Calu3 (cell line): ENCODE results near the gene NUP93. TPM values are rescaled to one million over a fixed set of nuclear protein-coding genes. Genes with fewer than 3 reads are reported as not detected.

ENCODE experiments used
- BruUV-seq: library from RNA; stranded (reverse); fragments of 400-500 nt; replicated peaks from 2 replicates; lab custom pipeline; 2021; lab: Mats Ljungman, UMichigan
- CTCF ChIA-PET: fragments of 300-600 bp; sonication (Branson Sonifier 250); formaldehyde crosslinking; loops from one replicate; lab custom pipeline; 2022; ENCODE audit warnings: antibody characterized with exemption; lab: Charles Lee
- DNase-seq: peaks from one replicate; pipeline ENCODE4 v3.0.0; 2022
- H3K27ac Mint-ChIP-seq: one replicate; pipeline ENCODE4 v1.8.0; 2022; ENCODE audit warnings: mixed read lengths; ENCODE audit not compliant: unreplicated experiment
- H3K27me3 Mint-ChIP-seq: one replicate; pipeline ENCODE4 v1.8.0; 2022; ENCODE audit warnings: mixed read lengths; ENCODE audit not compliant: unreplicated experiment
- H3K36me3 Mint-ChIP-seq: one replicate; pipeline ENCODE4 v1.8.0; 2022; ENCODE audit warnings: mild to moderate bottlenecking, moderate library complexity, mixed read lengths; ENCODE audit not compliant: insufficient read depth, unreplicated experiment
- H3K4me1 Mint-ChIP-seq: one replicate; pipeline ENCODE4 v1.8.0; 2022; ENCODE audit warnings: mild to moderate bottlenecking, low read depth, mixed read lengths; ENCODE audit not compliant: unreplicated experiment
- H3K4me3 Mint-ChIP-seq: one replicate; pipeline ENCODE4 v1.8.0; 2022; ENCODE audit warnings: mild to moderate bottlenecking, low read depth, moderate library complexity, mixed read lengths; ENCODE audit not compliant: unreplicated experiment
- H3K9me3 Mint-ChIP-seq: one replicate; pipeline ENCODE4 v1.8.0; 2022; ENCODE audit warnings: low read depth, mixed read lengths; ENCODE audit not compliant: unreplicated experiment
- intact Hi-C: fragments of 100-400 bp; cut with micrococcal nuclease; formaldehyde crosslinking; loops from one replicate; pipeline ENCODE4 v1.10.0; 2022; ENCODE audit not compliant: unreplicated experiment
- total RNA-seq: library from RNA; stranded (reverse); gene quantifications from 2 replicates; pipeline ENCODE4 v1.2.3, GENCODE V29; 2022
- TF ChIP-seq, protein P1 (sequence below): fragments of 200-600 bp; IDR thresholded peaks from one replicate; pipeline ENCODE4 v1.8.0; 2022; ENCODE audit warnings: antibody characterized with exemption; ENCODE audit not compliant: unreplicated experiment

The NUP93 gene
- total RNA-seq, 1 experiment from 2014 or later, result 120 TPM

DNA sequence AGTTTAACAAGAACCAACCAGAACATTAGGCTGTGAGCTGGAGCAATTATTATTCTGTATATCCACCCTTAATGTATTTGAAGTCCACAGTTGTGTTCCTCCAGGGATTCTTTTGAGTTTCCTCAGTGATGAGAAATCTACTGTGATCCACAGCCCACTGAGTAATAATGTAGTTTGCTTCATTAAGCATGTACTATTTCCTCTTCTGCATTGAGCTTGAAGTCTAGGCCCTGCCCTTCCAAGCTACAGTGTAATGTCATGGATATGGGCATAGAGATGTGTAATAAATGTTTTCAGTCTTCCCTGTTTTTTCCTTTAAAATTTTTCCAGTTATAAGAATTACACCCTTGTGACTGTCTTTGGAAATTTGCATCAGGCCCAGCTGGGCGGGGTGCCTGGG, 98.7 kb downstream of the NUP93 start:
- CTCF ChIA-PET, result no interaction called here
- H3K27me3 Mint-ChIP-seq, result no peaks in the 10 kb centered on the region
- no peak overlapping the region for H3K27ac Mint-ChIP-seq
- intact Hi-C loops, result no loop called here
- peaks cover 10% of the 10 kb centered on the region for H3K36me3 Mint-ChIP-seq
- DNase-seq, result no peak
- TF ChIP-seq, protein P1, sequence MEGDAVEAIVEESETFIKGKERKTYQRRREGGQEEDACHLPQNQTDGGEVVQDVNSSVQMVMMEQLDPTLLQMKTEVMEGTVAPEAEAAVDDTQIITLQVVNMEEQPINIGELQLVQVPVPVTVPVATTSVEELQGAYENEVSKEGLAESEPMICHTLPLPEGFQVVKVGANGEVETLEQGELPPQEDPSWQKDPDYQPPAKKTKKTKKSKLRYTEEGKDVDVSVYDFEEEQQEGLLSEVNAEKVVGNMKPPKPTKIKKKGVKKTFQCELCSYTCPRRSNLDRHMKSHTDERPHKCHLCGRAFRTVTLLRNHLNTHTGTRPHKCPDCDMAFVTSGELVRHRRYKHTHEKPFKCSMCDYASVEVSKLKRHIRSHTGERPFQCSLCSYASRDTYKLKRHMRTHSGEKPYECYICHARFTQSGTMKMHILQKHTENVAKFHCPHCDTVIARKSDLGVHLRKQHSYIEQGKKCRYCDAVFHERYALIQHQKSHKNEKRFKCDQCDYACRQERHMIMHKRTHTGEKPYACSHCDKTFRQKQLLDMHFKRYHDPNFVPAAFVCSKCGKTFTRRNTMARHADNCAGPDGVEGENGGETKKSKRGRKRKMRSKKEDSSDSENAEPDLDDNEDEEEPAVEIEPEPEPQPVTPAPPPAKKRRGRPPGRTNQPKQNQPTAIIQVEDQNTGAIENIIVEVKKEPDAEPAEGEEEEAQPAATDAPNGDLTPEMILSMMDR, result no peak
- H3K9me3 Mint-ChIP-seq, result no peaks in the 10 kb centered on the region
- H3K4me3 Mint-ChIP-seq, result no peak overlapping the region
- H3K4me1 Mint-ChIP-seq, result no peaks in the 10 kb centered on the region
- no TSS peak for BruUV-seq

DNA sequence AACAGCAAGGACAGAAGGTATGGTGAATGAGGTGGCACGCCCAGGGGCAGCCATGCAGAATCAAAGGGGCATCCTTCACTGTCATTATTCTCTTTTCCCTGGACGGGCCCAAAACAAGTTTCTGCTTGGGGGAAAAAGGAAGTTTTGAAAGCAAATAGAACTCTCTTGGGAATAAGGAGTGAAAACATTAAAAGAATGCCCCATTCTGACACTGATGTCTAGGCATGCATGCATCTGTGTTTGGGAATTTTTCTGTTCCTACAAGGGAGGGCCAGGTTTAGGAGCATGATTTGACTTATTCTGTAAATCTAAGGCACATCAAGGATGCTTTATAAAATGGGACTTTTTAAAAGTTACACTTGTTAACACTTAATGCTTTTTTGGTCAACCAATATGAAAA, 100.7 kb downstream of the NUP93 start:
- TF ChIP-seq, protein P1, result no peak
- H3K4me1 Mint-ChIP-seq, result no peaks in the 10 kb centered on the region
- no peak overlapping the region for H3K4me3 Mint-ChIP-seq
- H3K9me3 Mint-ChIP-seq, result no peaks in the 10 kb centered on the region
- CTCF ChIA-PET, result no interaction called here
- H3K27me3 Mint-ChIP-seq, result no peaks in the 10 kb centered on the region
- H3K27ac Mint-ChIP-seq, result no peak overlapping the region
- no TSS peak for BruUV-seq
- no peak for DNase-seq
- intact Hi-C loops, result no loop called here
- H3K36me3 Mint-ChIP-seq, result peaks cover 10% of the 10 kb centered on the region

DNA sequence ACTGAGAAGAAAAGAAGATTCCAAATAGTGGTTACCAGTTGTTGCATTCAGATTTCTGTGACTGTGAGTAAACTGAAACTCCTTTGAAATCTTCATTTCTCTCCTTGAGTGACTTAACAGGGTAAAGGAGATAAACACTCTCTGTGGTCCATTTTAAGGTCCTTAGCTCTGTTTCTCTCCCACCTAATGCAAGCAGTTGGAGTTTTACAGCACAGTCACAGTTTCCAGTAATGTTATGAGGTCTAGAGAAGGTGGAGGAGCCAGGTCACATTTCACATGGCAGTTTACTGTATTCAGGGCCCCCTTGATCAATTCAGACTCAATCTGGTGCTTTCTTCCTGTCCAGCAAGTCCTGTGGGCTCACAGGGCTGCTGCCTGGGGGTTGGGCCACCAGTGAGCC, 102.8 kb downstream of the NUP93 start:
- no TSS peak for BruUV-seq
- H3K4me3 Mint-ChIP-seq, result no peak overlapping the region
- H3K36me3 Mint-ChIP-seq, result peaks cover 10% of the 10 kb centered on the region
- H3K27me3 Mint-ChIP-seq, result no peaks in the 10 kb centered on the region
- H3K4me1 Mint-ChIP-seq, result no peaks in the 10 kb centered on the region
- no peak for DNase-seq
- no peak overlapping the region for H3K27ac Mint-ChIP-seq
- H3K9me3 Mint-ChIP-seq, result no peaks in the 10 kb centered on the region
- intact Hi-C loops, result no loop called here
- CTCF ChIA-PET, result no interaction called here
- TF ChIP-seq, protein P1, result no peak

- TF ChIP-seq, protein P1, result no peak
- no peak for DNase-seq
- no peaks in the 10 kb centered on the region for H3K9me3 Mint-ChIP-seq
- H3K4me3 Mint-ChIP-seq, result no peak overlapping the region
- no peaks in the 10 kb centered on the region for H3K27me3 Mint-ChIP-seq
- no TSS peak for BruUV-seq
- no peak overlapping the region for H3K27ac Mint-ChIP-seq
- no peaks in the 10 kb centered on the region for H3K4me1 Mint-ChIP-seq
- intact Hi-C loops, result no loop called here
- CTCF ChIA-PET, result no interaction called here
- H3K36me3 Mint-ChIP-seq, result peaks cover 10% of the 10 kb centered on the region
Measured at GRCh38 chr16:56833243-56833970, 103.5 kb downstream of the NUP93 start.
